ENCODE measurements around the gene ENSA.

ENSA gene

DNA sequence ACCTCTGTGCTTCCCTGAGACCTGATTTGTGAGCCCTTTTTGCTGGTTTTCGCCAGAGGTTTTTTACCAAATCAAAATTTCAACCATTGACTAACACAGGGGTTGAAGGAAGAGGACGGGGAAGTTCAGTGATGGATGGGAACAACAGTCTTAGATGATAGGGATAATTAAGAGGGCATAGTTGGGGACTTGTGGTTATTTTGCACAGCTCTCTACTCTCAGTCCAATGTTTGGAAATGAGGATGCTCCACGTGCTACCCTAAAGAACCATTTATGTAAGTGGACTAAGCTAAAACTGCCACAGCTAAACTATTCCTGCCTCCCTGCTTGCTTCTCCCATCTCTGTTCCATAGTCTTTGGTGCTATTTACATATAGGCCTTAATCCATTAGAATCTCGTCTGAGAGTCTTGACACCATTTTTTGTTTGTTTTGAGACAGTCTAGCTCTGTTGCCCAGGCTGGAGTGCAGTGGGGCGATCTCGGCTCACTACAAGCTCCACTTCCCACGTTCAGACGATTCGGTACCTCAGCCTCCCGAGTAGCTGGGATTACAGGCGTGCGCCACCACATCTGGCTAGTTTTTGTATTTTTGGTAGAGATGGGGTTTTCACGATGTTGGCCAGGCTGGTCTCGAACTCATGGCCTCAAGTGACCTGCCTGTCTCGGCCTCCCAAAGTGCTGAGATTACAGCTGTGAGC lies 49.3 kb downstream of the ENSA start:
- H3K9ac ChIP-seq (ENCODE audit: low read depth, low read length): peak overlapping the region; percentile 83
- peaks cover 38% of the 10 kb centered on the region for H3K36me3 ChIP-seq (ENCODE audit: insufficient read depth, low read length)
- H3K27me3 ChIP-seq (ENCODE audit: insufficient read depth, low read length): no peaks in the 10 kb centered on the region
- H3K9me3 ChIP-seq (ENCODE audit: insufficient read depth, low read depth, low read length): no peaks in the 10 kb centered on the region
- H3K27ac ChIP-seq (ENCODE audit: low read depth, low read length): peak overlapping the region; percentile 100
- 78% methylated on average over 15 of the region's 15 CpGs for WGBS
- H3K4me1 ChIP-seq (ENCODE audit: insufficient read depth, low read length): peaks cover 14% of the 10 kb centered on the region
- H3K4me3 ChIP-seq (ENCODE audit: low read length): peak overlapping the region; percentile 60

DNA sequence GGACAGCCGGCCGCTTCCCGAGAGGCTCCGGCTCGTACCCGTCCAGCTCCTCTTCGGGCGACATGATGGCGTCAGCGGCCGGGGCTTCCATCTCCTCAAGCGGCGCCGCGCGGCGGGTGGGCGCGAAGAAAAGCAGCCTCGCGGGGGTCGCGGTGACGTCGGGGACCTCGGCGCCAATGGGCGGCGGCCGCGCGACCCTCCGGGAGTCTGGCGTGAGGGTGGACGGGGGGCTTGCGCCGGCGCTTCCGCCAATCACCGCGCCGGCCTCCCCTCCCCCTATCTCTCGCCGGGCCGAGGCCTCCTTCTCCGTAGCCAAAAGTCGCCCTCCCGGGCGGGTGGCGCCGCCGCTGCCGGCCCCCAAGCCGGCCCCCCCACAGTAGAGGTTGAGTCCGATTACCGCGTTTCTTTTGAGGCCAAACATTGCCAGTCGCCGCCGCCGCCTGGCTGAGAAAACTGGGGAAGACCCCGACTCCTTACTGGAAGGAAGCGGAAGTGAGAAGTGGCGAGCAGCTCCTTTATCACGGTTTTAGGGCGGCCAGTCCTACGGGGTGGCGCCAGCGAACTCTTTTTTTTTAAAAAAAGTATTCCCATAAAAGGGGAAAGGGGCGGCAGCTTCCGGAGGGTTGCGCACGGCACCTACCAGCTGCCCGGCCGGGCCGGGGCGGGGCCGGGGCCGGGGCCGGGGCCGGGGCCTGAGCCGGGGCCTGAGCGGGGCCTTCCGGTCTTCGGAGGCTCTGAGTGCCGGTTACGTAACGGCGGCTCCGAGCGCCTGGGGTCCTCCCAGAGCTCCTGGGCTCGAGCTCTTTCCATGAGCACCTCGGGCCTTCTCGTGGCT lies 50.1 kb downstream of the ENSA start, which contains the start of gene MCL1:
Gene MCL1, minus strand, starts transcription at position 501 of the 835 bp plus-strand sequence. Its CDS starts 80 bp downstream, at position 421.
- WGBS: under 1% methylated on average over 94 of the region's 94 CpGs
- peak within 1 kb of the TSS; percentile 100 for H3K27ac ChIP-seq (ENCODE audit: low read depth, low read length)
- no peaks in the 10 kb centered on the region for H3K27me3 ChIP-seq (ENCODE audit: insufficient read depth, low read length)
- H3K9ac ChIP-seq (ENCODE audit: low read depth, low read length): peak within 1 kb of the TSS; percentile 99
- H3K36me3 ChIP-seq (ENCODE audit: insufficient read depth, low read length): peaks cover 46% of the 10 kb centered on the region
- peaks cover 22% of the 10 kb centered on the region for H3K4me1 ChIP-seq (ENCODE audit: insufficient read depth, low read length)
- no peaks in the 10 kb centered on the region for H3K9me3 ChIP-seq (ENCODE audit: insufficient read depth, low read depth, low read length)
- H3K4me3 ChIP-seq (ENCODE audit: low read length): peak within 1 kb of the TSS; percentile 99

DNA sequence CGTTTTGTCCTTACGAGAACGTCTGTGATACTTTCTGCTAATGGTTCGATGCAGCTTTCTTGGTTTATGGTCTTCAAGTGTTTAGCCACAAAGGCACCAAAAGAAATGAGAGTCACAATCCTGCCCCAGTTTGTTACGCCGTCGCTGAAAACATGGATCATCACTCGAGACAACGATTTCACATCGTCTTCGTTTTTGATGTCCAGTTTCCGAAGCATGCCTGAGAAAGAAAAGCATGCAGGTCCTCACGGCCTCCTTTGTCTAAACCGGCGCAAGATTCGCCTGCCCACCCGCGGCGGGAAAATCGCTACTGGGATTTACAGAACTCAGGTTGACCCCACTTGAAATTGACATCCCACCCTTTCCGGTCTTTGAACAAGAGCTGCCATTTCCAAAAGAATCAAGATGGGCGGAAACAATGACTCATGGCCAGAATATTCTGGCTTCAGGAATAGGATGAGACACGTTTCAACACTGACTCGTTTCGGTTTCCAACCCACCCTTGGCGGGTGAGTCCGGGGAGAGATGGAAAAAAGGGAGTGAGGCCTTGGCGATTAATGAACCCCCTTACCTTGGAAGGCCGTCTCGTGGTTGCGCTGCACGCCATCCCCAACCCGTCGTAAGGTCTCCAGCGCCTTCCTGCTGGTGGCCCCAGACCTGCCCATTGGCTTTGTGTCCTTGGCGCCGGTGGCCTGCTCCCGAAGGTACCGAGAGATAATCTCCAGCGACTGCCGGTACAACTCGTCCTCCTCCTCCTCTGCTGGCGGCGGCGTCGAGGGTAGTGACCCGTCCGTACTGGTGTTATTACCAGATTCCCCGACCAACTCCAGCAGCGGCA lies 50.9 kb downstream of the ENSA start:
- peak overlapping the region; percentile 99 for H3K9ac ChIP-seq (ENCODE audit: low read depth, low read length)
- WGBS: under 1% methylated on average over 50 of the region's 50 CpGs

DNA sequence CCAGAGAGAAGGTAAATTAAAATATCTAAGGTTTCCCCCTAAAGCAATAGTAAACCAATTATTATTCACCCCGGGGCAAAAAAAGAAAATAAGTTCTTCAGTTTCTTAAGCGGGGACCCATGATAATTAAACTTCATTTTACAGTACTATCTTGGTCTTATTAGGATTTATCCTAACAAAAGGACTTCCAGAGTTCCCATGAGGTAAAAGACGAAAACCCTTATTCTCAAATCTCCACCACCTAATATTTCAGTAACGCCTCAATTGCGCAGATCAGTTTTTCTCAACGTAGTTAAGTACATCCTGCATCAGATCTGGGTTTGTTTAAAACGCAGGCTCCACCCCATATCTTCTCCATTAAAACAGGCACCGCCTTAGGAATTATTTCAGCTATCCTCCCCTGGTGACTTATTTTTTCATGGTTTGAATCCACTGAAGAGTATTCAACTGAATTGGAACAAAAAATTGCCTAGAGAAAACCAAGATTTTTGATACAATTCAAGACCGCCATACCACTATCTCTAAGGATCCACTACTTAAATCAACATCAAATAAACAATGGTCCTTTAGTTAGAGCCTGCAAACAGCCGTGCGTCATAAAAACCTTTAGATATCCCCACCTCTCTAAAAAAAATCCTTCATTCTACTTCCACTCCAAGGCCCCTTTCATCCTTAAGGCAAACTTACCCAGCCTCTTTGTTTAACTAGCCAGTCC lies 51.7 kb downstream of the ENSA start:
- peaks cover 61% of the 10 kb centered on the region for H3K36me3 ChIP-seq (ENCODE audit: insufficient read depth, low read length)
- peaks cover 35% of the 10 kb centered on the region for H3K4me1 ChIP-seq (ENCODE audit: insufficient read depth, low read length)
- H3K9ac ChIP-seq (ENCODE audit: low read depth, low read length): peak overlapping the region; percentile 99
- no peaks in the 10 kb centered on the region for H3K27me3 ChIP-seq (ENCODE audit: insufficient read depth, low read length)
- no peaks in the 10 kb centered on the region for H3K9me3 ChIP-seq (ENCODE audit: insufficient read depth, low read depth, low read length)
- peak overlapping the region; percentile 100 for H3K27ac ChIP-seq (ENCODE audit: low read depth, low read length)
- peak overlapping the region; percentile 99 for H3K4me3 ChIP-seq (ENCODE audit: low read length)
- WGBS: 1% methylated on average over 11 of the region's 11 CpGs

More for the DNA sequence above, 50.9 kb downstream of the ENSA start:
- Histone ChIP-seq H3K36me3 (ENCODE audit: insufficient read depth, low read length) (peaks cover 53% of the 10 kb centered on the region), H3K9me3 (ENCODE audit: insufficient read depth, low read depth, low read length) (no peaks in the 10 kb centered on the region), H3K4me3 (ENCODE audit: low read length) (peak overlapping the region; percentile 99), H3K27ac (ENCODE audit: low read depth, low read length) (peak overlapping the region; percentile 100), H3K4me1 (ENCODE audit: insufficient read depth, low read length) (peaks cover 27% of the 10 kb centered on the region), H3K27me3 (ENCODE audit: insufficient read depth, low read length) (no peaks in the 10 kb centered on the region)

DNA sequence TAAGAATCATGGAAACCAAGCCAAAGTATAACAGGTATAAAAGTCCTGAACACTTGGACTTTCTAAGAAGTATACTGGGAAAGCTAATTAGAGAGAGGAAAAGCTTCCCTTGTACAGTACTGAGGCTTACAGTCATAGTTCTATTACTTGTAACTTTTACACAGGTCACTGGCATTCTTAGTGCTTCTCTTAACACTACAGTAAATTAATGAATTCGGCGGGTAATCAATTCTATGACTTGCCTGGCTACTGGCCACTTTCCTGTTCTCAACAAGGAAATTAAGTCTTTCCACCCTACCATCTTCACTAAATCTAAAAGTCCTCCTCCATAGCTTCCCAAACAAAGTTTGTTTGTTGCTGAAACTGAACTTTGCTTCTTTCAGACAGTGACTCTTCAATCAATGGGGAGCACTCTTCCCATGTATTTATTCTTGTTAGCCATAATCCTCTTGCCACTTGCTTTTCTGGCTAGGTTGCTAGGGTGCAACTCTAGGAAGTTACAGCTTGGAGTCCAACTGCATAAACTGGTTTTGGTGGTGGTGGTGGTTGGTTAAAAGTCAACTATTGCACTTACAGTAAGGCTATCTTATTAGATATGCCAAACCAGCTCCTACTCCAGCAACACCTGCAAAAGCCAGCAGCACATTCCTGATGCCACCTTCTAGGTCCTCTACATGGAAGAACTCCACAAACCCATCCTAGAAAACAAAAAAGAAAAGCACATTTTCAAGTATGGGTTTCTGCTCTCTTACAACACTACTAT lies 52.4 kb downstream of the ENSA start:
- Histone ChIP-seq H3K4me3 (ENCODE audit: low read length) (peak overlapping the region; percentile 99), H3K4me1 (ENCODE audit: insufficient read depth, low read length) (peaks cover 37% of the 10 kb centered on the region), H3K9me3 (ENCODE audit: insufficient read depth, low read depth, low read length) (no peaks in the 10 kb centered on the region), H3K9ac (ENCODE audit: low read depth, low read length) (peak overlapping the region; percentile 99), H3K27ac (ENCODE audit: low read depth, low read length) (peak overlapping the region; percentile 15; the same call in 1 of the 2 replicates), H3K27me3 (ENCODE audit: insufficient read depth, low read length) (no peaks in the 10 kb centered on the region), H3K36me3 (ENCODE audit: insufficient read depth, low read length) (peaks cover 68% of the 10 kb centered on the region)
- 24% methylated on average over 2 of the region's 2 CpGs for WGBS

DNA sequence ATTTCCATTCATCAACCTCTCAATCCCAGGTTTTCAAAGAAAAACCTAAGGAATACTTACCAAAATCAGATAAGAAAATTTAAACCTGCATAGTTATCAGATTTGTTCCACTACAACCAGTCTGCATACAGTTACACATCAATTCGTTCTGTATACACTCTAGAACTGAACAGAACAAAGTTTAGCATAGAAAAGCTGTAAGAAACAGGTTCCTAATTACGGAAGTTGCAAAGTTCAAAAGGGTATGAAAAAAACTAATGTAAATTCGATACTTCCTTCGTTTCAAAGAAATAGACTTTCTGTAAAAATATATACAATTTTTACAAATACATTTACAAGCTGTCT lies 53.1 kb downstream of the ENSA start:
- WGBS: 28% methylated on average over 1 of the region's 4 CpGs
- Histone ChIP-seq H3K27ac (ENCODE audit: low read depth, low read length) (peak overlapping the region; percentile 15; the same call in 1 of the 2 replicates), H3K9me3 (ENCODE audit: insufficient read depth, low read depth, low read length) (no peaks in the 10 kb centered on the region), H3K9ac (ENCODE audit: low read depth, low read length) (peak overlapping the region; percentile 99), H3K27me3 (ENCODE audit: insufficient read depth, low read length) (no peaks in the 10 kb centered on the region), H3K36me3 (ENCODE audit: insufficient read depth, low read length) (peaks cover 72% of the 10 kb centered on the region), H3K4me1 (ENCODE audit: insufficient read depth, low read length) (peaks cover 37% of the 10 kb centered on the region), H3K4me3 (ENCODE audit: low read length) (peak overlapping the region; percentile 99)

DNA sequence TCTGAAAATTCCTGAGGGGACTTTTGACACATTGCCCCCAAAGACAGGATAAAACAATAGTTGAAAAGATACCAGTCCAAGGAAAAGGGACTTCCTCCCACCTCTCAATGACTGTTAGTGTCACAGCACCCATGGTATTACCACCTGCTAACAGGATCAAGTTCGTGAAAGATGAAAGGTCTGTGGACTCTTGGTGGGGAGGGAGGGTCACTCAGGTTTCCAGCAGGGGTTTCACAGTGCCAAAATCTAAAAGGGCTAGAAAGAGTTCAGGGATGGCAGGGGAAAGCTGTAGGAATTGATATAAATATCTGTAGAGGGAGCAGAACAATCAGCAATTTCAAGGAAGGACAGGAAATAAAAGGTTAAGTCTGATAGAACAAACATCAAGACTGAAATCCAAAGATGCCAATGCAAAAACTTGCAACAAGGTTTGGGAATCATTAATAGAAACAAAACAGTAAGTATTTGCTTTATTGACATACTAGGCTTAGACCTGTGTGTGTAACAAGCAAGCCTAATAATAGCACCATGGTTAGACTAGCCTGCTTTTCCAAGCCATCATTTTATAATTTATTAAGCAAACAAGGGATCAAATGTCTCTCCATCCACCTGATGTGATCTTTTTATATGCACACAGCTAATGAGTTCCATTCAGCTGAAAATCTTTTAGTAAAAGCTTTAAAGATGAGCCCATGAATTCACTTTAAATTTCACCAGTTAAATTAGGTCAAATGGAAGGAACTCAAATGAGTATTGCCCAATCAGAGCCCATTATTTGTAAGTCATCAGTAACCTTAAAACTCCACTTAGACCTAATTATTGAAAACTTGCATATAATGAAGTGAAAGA lies 53.7 kb downstream of the ENSA start:
- Histone ChIP-seq H3K4me1 (ENCODE audit: insufficient read depth, low read length) (peaks cover 37% of the 10 kb centered on the region), H3K36me3 (ENCODE audit: insufficient read depth, low read length) (peaks cover 78% of the 10 kb centered on the region), H3K4me3 (ENCODE audit: low read length) (peak overlapping the region; percentile 99), H3K27ac (ENCODE audit: low read depth, low read length) (peak overlapping the region; percentile 16; the same call in 1 of the 2 replicates), H3K27me3 (ENCODE audit: insufficient read depth, low read length) (no peaks in the 10 kb centered on the region), H3K9ac (ENCODE audit: low read depth, low read length) (peak overlapping the region; percentile 99), H3K9me3 (ENCODE audit: insufficient read depth, low read depth, low read length) (no peaks in the 10 kb centered on the region)
- 32% methylated on average over 1 of the region's 1 CpG for WGBS

DNA sequence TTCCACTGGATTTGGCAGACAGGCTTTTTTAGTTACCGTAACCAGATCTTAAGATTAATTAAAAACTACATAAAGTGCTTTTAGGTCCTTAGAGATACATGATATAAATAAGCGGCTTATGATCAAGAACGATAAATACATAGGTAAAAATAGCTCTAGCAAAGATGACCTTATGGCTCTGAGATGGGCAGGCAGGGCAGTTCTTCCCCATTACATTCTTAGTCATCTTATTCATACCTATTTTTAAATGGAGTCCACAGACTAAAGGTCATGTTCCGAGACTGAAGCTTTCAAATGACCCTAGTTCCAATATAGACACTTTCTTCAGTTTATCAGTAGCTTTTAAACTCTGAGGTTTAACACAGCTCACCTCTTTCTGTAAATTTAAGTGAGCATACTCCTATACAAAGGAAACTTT lies 54.3 kb downstream of the ENSA start:
- Histone ChIP-seq H3K4me3 (ENCODE audit: low read length) (peak overlapping the region; percentile 99), H3K9ac (ENCODE audit: low read depth, low read length) (peak overlapping the region; percentile 99; the same call in 1 of the 2 replicates), H3K4me1 (ENCODE audit: insufficient read depth, low read length) (peaks cover 38% of the 10 kb centered on the region), H3K27me3 (ENCODE audit: insufficient read depth, low read length) (no peaks in the 10 kb centered on the region), H3K9me3 (ENCODE audit: insufficient read depth, low read depth, low read length) (no peaks in the 10 kb centered on the region), H3K36me3 (ENCODE audit: insufficient read depth, low read length) (peaks cover 80% of the 10 kb centered on the region), H3K27ac (ENCODE audit: low read depth, low read length) (peak overlapping the region; percentile 32; the same call in 1 of the 2 replicates)
- 96% methylated on average over 3 of the region's 4 CpGs for WGBS

DNA sequence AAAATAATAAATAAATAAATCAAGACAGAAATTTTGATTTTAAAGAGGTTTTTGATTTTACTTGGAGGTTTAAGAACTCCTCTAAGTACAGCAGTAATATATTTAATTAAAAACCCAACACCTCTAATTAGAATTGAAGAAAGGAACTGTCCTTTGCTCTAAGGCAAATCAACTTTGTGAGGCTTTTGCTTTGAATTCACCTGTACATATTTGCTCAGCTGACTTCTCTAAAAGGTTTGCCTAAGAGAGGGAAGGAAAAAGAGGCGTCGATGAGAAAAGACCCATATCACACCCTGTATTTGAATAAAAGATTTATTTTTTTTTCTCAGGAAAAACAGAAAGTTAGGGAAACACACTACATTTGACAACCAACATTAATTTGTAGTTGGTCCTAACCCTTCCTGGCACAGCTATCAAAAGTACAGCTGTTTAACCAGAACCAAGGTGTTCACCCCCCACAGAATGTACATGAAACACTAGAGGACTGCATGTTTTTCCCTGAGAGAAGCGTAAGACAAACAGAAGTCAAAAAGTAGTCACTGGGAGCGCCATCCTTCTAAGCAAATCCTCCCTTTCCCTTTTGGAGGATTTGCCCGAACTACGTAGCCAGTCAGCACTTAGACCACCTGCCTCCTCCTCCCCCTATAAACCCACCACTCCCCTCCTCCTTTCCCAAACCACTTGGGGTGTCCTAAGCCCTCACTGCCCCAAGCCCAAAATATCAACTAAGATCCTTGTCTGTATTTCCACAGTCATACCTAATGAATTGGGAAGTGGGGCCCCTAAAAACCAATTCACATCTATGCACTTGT lies 54.9 kb downstream of the ENSA start:
- no peaks in the 10 kb centered on the region for H3K27me3 ChIP-seq (ENCODE audit: insufficient read depth, low read length)
- H3K36me3 ChIP-seq (ENCODE audit: insufficient read depth, low read length): peaks cover 80% of the 10 kb centered on the region
- peaks cover 43% of the 10 kb centered on the region for H3K4me1 ChIP-seq (ENCODE audit: insufficient read depth, low read length)
- peak overlapping the region; percentile 17; the same call in 1 of the 2 replicates for H3K9ac ChIP-seq (ENCODE audit: low read depth, low read length)
- 80% methylated on average over 4 of the region's 6 CpGs for WGBS
- H3K9me3 ChIP-seq (ENCODE audit: insufficient read depth, low read depth, low read length): no peaks in the 10 kb centered on the region
- H3K4me3 ChIP-seq (ENCODE audit: low read length): peak overlapping the region; percentile 99
- peak overlapping the region; percentile 32; the same call in 1 of the 2 replicates for H3K27ac ChIP-seq (ENCODE audit: low read depth, low read length)
